ENCODE results near the gene NUDT4.

DNA sequence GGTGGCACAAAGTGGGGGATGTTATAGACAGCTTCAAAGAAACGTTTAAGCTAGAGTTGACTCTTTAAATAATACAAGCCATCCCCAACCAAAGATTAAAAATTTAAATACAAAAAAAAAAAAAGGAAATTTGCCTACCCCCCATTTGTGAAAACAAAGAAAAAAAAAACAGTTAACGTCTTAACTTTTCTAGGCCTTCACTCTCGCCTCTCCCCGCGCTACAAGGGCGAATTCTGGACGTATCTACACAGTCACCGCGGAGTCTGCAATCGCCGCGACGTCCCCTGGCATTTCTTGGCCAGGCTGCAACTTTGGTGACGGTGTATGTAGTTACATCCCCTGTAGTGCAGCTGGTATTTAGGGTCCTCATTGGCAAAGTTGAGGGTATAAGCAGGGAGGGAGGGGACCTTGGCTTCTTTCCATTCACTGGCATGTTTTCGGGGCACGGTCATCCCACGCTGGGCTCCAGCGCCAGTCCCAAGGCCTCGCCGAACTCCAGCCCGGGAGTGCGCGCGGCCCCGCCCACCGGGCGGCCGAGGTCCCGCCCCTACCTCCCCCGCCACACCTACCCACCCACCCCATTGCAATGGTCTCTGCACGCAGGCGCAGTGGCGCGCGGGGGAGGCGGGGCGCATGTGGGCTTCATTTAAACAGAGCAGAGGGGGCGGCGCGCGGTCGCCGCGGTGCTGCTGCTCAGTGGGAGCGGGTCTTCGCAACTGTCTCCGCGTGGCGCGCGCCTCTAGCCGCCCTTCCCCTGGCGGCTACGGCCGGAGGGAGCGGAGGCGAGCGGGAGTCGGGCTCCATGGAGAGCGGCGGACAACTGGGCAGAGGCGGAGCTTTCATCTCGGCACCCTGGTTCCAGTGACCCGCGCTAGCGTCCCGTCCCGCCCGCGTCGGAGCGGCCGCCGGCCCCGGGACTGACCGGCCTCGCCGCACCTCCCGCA is at the start of gene NUDT4:
- TF ChIP-seq RAD21 (IDR thresholded peaks at IDR 0.05; ENCODE audit: low read length) (no peak), CTCF (conservative IDR thresholded peaks at IDR 0.05; ENCODE audit: low read depth, low read length) (0 out of 2 replicates have a peak, but pooled peaks have one; percentile 1), RFX5 (IDR thresholded peaks at IDR 0.05; ENCODE audit: low read depth, low read length) (no peak), POLR2A (IDR thresholded peaks at IDR 0.05; ENCODE audit: low read depth, low read length) (peak; percentile 87), RCOR1 (IDR thresholded peaks at IDR 0.05; ENCODE audit: insufficient replicate concordance, low read length) (no peak), BHLHE40 (IDR thresholded peaks at IDR 0.05; ENCODE audit: low read depth, low read length) (no peak), MXI1 (IDR thresholded peaks at IDR 0.05; ENCODE audit: borderline replicate concordance, low read depth, low read length) (peak; percentile 54; the same call in 1 of the 2 replicates), SMC3 (IDR thresholded peaks at IDR 0.05; ENCODE audit: low read depth, low read length) (no peak), USF2 (IDR thresholded peaks at IDR 0.05; ENCODE audit: low read depth, low read length) (no peak), CEBPB (IDR thresholded peaks at IDR 0.05; ENCODE audit: low read depth, low read length) (no peak)

Data from IMR-90 (cell line).